ENCODE measurements around the gene F8A3. TPM values are rescaled to one million over a fixed set of nuclear protein-coding genes. Genes with fewer than 3 reads are reported as not detected.
"Not testable (repeated sequence)": the region's sequence is repeated elsewhere in the genome, so short reads cannot be mapped to it uniquely, and the experiment has no call there.

Gene F8A3
- 1 to 10 TPM in 2 of 4 donors, under 1 TPM in 1, not detected in 1; 0.59 to 8.2 (median 2.6) TPM for total RNA-seq

DNA sequence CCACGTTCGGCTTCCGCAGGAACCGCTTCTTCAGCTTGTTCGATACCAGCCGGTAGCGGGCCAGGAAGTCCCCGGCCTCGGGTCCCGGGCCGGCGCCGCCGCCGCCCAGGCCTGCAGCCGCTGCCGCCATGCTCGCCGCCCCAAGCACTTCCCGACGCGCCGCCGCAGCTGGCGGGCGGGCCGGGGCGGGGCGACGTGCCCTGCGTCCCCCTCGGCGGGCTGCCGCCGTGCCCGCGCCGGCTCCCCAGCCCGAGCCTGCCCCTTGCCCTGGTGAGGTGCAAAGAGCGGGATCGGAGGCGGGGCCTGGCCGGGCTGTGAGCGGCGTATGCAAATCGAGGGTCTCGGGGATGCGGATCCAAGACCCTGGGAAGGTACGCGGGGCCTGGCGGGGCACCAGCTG is at the start of gene F8A3:
Gene F8A3, minus strand, starts transcription at position 150 of the 400 bp plus-strand sequence. Its CDS starts 20 bp downstream, at position 130.
- H3K36me3 ChIP-seq; DNase-seq; H3K9me3 ChIP-seq; intact Hi-C loops (cut with DNase I; ENCODE audit: low total_unique reads); H3K27me3 ChIP-seq; H3K27ac ChIP-seq; H3K4me1 ChIP-seq; H3K4me3 ChIP-seq: not testable (repeated sequence)

DNA sequence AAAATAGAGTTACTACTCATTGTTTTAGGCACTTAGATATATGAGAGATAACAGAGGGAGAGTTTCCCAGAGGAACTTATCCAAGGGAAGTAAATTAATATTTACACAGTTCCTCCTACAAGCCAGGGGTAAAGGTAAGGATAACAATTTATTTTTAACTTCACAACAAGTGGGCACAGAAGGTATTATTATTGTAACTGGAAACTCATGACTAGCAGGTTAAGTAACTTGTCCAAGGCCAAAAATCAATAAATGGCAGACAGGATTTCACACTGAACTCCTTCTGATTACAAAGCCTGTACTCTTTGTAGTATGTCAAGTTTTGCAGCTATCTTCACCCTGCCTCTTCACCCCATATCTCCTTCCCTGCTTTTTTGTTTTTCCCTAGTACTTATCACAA is 46.9 kb upstream of the F8A3 start:
- TF ChIP-seq POLR2A (IDR thresholded peaks at IDR 0.05): no peak
- TF ChIP-seq CTCF (IDR thresholded peaks at IDR 0.05): no peak
- DNase-seq: no peak
- no peak overlapping the region for H3K27ac ChIP-seq
- intact Hi-C loops (cut with DNase I; ENCODE audit: low total_unique reads): no loop called here
- H3K36me3 ChIP-seq: no peaks in the 10 kb centered on the region
- no peaks in the 10 kb centered on the region for H3K27me3 ChIP-seq
- H3K9me3 ChIP-seq: no peaks in the 10 kb centered on the region
- no peaks in the 10 kb centered on the region for H3K4me1 ChIP-seq
- H3K4me3 ChIP-seq: no peak overlapping the region

- intact Hi-C loops (cut with DNase I; ENCODE audit: low total_unique reads); H3K27me3 ChIP-seq; DNase-seq; H3K27ac ChIP-seq; H3K4me1 ChIP-seq; H3K36me3 ChIP-seq; H3K9me3 ChIP-seq; H3K4me3 ChIP-seq: not testable (repeated sequence)
Measured at GRCh38 chrX:155495134-155495533, 36.7 kb upstream of the F8A3 start.

DNA sequence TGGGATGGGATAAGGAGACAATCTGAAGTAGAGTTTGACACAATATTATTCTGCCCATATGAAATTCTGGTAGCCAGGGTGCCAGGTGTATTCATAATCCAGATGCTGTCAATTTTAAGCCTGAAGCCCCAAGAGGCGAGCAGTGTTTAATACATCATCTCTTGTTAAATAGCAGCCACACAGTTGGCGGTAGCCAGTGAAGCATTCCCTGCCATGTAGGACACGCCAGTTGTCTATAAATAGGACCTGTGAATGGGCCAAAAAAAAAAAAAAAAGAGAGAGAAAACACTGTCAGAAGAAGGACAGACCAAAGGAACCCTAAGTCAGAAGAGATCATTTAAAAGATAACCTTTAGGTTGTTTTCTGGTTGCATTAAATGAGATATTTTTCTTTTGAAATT is 33.0 kb upstream of the F8A3 start:
- H3K27ac ChIP-seq; H3K36me3 ChIP-seq; H3K4me3 ChIP-seq; H3K4me1 ChIP-seq; H3K27me3 ChIP-seq; DNase-seq; intact Hi-C loops (cut with DNase I; ENCODE audit: low total_unique reads); H3K9me3 ChIP-seq: not testable (repeated sequence)

- H3K4me1 ChIP-seq; H3K4me3 ChIP-seq; intact Hi-C loops (cut with DNase I; ENCODE audit: low total_unique reads); H3K27ac ChIP-seq; DNase-seq; H3K27me3 ChIP-seq; H3K36me3 ChIP-seq; H3K9me3 ChIP-seq: not testable (repeated sequence)
Measured at GRCh38 chrX:155477136-155477535, 18.7 kb upstream of the F8A3 start.

GRCh38 chrX:155466269-155466938 is 8.0 kb upstream of the F8A3 start:
- intact Hi-C loops (cut with DNase I; ENCODE audit: low total_unique reads); H3K27me3 ChIP-seq; H3K4me3 ChIP-seq; H3K4me1 ChIP-seq; H3K9me3 ChIP-seq; H3K27ac ChIP-seq; DNase-seq; H3K36me3 ChIP-seq: not testable (repeated sequence)

- intact Hi-C loops (cut with DNase I; ENCODE audit: low total_unique reads): not testable (repeated sequence)
Measured at GRCh38 chrX:155460501-155460900, 2.1 kb upstream of the F8A3 start.

DNA sequence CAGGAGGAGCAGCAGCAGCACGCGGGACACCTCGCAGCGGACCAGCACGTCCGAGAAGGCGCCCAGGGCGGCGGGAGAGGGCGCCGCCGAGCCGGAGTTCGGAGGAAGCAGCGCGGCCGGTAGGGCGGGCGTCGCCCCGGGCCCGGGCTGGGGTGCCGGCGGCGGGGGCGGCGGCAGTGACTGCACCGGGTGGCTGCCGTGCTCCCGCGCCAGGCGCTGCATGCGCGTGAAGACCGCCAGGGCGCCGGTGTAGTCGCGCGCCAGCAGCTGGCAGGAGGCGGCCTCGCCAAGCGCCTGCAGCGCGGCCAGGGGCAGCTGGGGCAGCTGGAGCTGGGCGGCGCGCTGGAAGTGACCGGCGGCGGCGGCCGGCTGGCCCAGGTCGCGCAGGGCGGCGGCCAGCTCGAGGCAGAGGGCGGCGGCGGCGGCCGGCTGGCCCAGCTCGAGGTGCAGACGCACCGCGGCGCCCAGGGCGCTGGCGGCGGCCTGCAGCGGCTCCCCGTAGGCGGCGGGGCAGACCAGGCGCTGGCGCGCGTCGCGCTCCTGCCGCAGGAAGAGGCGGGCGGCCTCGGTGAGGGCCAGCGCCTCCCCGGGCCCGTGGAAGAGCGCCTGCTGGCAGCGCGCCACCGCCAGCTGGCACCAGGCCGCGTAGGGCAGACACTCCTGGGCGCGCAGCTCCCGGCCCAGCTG is 516 bp downstream of the F8A3 start:
- H3K4me1 ChIP-seq; H3K4me3 ChIP-seq; H3K36me3 ChIP-seq; DNase-seq; H3K27me3 ChIP-seq; H3K9me3 ChIP-seq; H3K27ac ChIP-seq; intact Hi-C loops (cut with DNase I; ENCODE audit: low total_unique reads): not testable (repeated sequence)

More at GRCh38 chrX:155460501-155460900, 2.1 kb upstream of the F8A3 start:
- H3K9me3 ChIP-seq, DNase-seq, H3K27ac ChIP-seq, H3K4me1 ChIP-seq, H3K27me3 ChIP-seq, H3K36me3 ChIP-seq, H3K4me3 ChIP-seq: not testable (repeated sequence)

DNA sequence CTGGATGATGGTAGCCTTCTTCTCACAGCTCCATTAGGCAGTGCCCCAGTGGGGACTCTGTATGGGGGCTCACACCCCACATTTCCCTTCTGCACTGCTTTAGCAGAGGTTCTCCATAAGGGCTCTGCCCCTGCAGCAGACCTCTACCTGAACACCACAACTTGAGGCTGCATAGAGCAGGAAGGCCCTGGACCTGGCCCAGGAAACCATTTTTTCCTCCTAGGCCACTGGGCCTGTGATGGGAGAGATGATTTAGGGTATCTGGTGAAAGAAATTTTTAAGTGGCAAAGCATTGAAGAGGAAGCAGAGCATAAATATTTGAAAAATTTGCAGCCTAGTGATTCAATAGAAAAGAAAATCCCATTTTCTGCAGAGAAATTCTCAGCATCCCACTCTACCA is 17.3 kb downstream of the F8A3 start:
- Histone ChIP-seq H3K27ac (no peak overlapping the region), H3K36me3 (no peaks in the 10 kb centered on the region), H3K4me3 (no peak overlapping the region), H3K9me3 (no peaks in the 10 kb centered on the region), H3K27me3 (no peaks in the 10 kb centered on the region), H3K4me1 (no peaks in the 10 kb centered on the region)
- no peak for DNase-seq
- intact Hi-C loops (cut with DNase I; ENCODE audit: low total_unique reads): no loop called here
- TF ChIP-seq CTCF (IDR thresholded peaks at IDR 0.05) (no peak), POLR2A (IDR thresholded peaks at IDR 0.05) (no peak)
